Measurements from ENCODE around the gene SUGT1.

DNA sequence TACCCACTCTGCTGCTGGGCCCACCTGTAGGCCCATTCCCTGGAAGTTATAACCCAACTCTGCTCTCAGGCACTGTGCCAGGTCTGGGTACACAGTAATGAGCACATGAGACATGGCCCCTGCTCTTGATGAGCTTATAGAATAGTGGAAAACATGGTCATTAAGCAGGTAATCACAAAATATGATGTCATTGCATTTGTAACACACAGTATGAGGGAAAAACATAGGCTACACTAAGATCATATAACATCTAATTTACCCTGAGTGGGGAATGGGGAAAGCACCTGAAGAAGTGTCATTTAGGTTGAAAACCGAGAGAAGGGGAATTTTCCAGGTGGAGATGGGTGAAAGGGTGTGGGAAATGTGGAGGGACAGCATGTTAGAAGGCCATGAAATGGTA is 90.9 kb downstream of the SUGT1 start:
- TF ChIP-seq EZH2phosphoT487 (conservative IDR thresholded peaks at IDR 0.05; ENCODE audit: low read length) = no peak
- TF ChIP-seq, protein P1, sequence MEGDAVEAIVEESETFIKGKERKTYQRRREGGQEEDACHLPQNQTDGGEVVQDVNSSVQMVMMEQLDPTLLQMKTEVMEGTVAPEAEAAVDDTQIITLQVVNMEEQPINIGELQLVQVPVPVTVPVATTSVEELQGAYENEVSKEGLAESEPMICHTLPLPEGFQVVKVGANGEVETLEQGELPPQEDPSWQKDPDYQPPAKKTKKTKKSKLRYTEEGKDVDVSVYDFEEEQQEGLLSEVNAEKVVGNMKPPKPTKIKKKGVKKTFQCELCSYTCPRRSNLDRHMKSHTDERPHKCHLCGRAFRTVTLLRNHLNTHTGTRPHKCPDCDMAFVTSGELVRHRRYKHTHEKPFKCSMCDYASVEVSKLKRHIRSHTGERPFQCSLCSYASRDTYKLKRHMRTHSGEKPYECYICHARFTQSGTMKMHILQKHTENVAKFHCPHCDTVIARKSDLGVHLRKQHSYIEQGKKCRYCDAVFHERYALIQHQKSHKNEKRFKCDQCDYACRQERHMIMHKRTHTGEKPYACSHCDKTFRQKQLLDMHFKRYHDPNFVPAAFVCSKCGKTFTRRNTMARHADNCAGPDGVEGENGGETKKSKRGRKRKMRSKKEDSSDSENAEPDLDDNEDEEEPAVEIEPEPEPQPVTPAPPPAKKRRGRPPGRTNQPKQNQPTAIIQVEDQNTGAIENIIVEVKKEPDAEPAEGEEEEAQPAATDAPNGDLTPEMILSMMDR (IDR thresholded peaks at IDR 0.05; ENCODE audit: insufficient read depth, low read length, poor library complexity, severe bottlenecking) = no peak
